Ovary (tissue), 3 donors: ENCODE measurements around the gene TSKS.

Experiments
- EP300 ChIP-seq: sonication (generic); formaldehyde crosslinking; IDR thresholded peaks from one replicate; pipeline ENCODE4 v1.6.1; 2017; ENCODE audit warnings: antibody characterized with exemption
- TF ChIP-seq, protein P1 (sequence below), 3 donors: fragments of 450-650 bp in 2 of 3; fragments of 200-600 bp in 1 of 3; IDR thresholded peaks; one replicate each; pipeline versions ENCODE4 v1.5.1 to v1.8.0; 2016 to 2022; ENCODE audit warnings: antibody characterized with exemption in 3 of 3, mild to moderate bottlenecking in 1 of 3
- donor health status: DM: no; HTN: no; CAD: no.

- TF ChIP-seq, protein P1, sequence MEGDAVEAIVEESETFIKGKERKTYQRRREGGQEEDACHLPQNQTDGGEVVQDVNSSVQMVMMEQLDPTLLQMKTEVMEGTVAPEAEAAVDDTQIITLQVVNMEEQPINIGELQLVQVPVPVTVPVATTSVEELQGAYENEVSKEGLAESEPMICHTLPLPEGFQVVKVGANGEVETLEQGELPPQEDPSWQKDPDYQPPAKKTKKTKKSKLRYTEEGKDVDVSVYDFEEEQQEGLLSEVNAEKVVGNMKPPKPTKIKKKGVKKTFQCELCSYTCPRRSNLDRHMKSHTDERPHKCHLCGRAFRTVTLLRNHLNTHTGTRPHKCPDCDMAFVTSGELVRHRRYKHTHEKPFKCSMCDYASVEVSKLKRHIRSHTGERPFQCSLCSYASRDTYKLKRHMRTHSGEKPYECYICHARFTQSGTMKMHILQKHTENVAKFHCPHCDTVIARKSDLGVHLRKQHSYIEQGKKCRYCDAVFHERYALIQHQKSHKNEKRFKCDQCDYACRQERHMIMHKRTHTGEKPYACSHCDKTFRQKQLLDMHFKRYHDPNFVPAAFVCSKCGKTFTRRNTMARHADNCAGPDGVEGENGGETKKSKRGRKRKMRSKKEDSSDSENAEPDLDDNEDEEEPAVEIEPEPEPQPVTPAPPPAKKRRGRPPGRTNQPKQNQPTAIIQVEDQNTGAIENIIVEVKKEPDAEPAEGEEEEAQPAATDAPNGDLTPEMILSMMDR (IDR thresholded peaks at IDR 0.05): no peak
- no peak for TF ChIP-seq EP300
Measured at GRCh38 chr19:49739933-49740332, 23.2 kb downstream of the TSKS start.
